Measurements from ENCODE around the gene ZIC4. TPM values are rescaled to one million over a fixed set of nuclear protein-coding genes. Genes with fewer than 3 reads are reported as not detected.

The ZIC4 gene
- total and polyA plus RNA-seq, 10 of the 15 experiments (the other 5 are each of a cell fraction or from before 2014, with no cell fraction given): not detected

GRCh38 chr3:147388700-147389580, 17.4 kb downstream of the ZIC4 start (continued):
- no peak for TF ChIP-seq EGR1 (IDR thresholded peaks at IDR 0.05; ENCODE audit: borderline replicate concordance in 1 of 2, low read depth in 2 of 2, low read length in 2 of 2)
- TF ChIP-seq BCL3 (IDR thresholded peaks at IDR 0.05; ENCODE audit: borderline replicate concordance, insufficient read depth, low read depth, low read length, poor library complexity, severe bottlenecking): no peak

- WGBS (ENCODE audit: insufficient coverage, insufficient replicate concordance, low lambda C conversion rate, missing lambda C conversion rate): 53% methylated on average over 36 of the region's 36 CpGs
- H2AFZ ChIP-seq (ENCODE audit: control insufficient read depth, low read depth, low read length): no peak overlapping the region
- RAD21 ChIA-PET (ENCODE audit: unreplicated experiment): no interaction called here
- H3K4me1 ChIP-seq (ENCODE audit: control insufficient read depth, insufficient read depth, low read length): no peaks in the 10 kb centered on the region
- intact Hi-C loops (cut with micrococcal nuclease; ENCODE audit: unreplicated experiment) (loop anchor here (10.0 kb wide), 1 partner anchor 227 kb away; no protein-coding TSS in a partner anchor), in situ Hi-C loops (cut with MboI) (no loop called here)
- ATAC-seq: no peak
- no peak for TF ChIP-seq RBBP5 (conservative IDR thresholded peaks at IDR 0.05)
- no peak for TF ChIP-seq RELB (IDR thresholded peaks at IDR 0.05; ENCODE audit: low read depth)
- no peak for TF ChIP-seq RFX5 (IDR thresholded peaks at IDR 0.05; ENCODE audit: low read depth, low read length)
- no peak for TF ChIP-seq HDGF (IDR thresholded peaks at IDR 0.05)
- TF ChIP-seq BACH1 (IDR thresholded peaks at IDR 0.05; ENCODE audit: borderline replicate concordance): no peak
- no peak for TF ChIP-seq SREBF1 (IDR thresholded peaks at IDR 0.05; ENCODE audit: low read length)
- no peak for DNase-seq (ENCODE audit: low read depth, low spot score)
- H3K36me3 ChIP-seq (ENCODE audit: control insufficient read depth in 2 of 2, insufficient read depth in 2 of 2, low read length in 1 of 2): no peaks in the 10 kb centered on the region
- SMC1A ChIA-PET (ENCODE audit: uncharacterized antibody, unreplicated experiment): no interaction called here
- H3K27ac ChIP-seq (ENCODE audit: control insufficient read depth, insufficient read depth): no peak overlapping the region
- H3K27me3 ChIP-seq (replicated peaks in 1 of 2; ENCODE audit: control insufficient read depth in 2 of 2, insufficient read depth in 2 of 2, low read length in 1 of 2): peaks cover 1 to 9% of the 10 kb centered on the region in 2 experiments; a peak in 3 of 4 replicates
- no peaks in the 10 kb centered on the region for H3K79me2 ChIP-seq (ENCODE audit: control insufficient read depth, insufficient read depth, low read length)
- H3K9ac ChIP-seq (ENCODE audit: control insufficient read depth, insufficient read depth, low read length): no peak overlapping the region
- POLR2A ChIA-PET: no interaction called here
- H3K9me3 ChIP-seq (replicated peaks; ENCODE audit: control insufficient read depth, insufficient read depth, low read length): peaks cover 8% of the 10 kb centered on the region
- no peak overlapping the region for H3K4me2 ChIP-seq (ENCODE audit: control insufficient read depth, insufficient read depth)
- CTCF ChIA-PET: no interaction called here
- BruUV-seq (replicated peaks): no TSS peak
- no peak for FAIRE-seq
- H3K4me3 ChIP-seq: no peak overlapping the region
- no peaks in the 10 kb centered on the region for H4K20me1 ChIP-seq (ENCODE audit: control insufficient read depth, insufficient read depth)
Measured at GRCh38 chr3:147387885-147388699, 18.3 kb downstream of the ZIC4 start.

All from GM12878 (cell line).